ENCODE measurements around the gene HLF. TPM values are rescaled to one million over a fixed set of nuclear protein-coding genes. Genes with fewer than 3 reads are reported as not detected.

HLF gene
- total and polyA plus RNA-seq, 8 donors = 1.6 to 42.4 (median 9.6) TPM

DNA sequence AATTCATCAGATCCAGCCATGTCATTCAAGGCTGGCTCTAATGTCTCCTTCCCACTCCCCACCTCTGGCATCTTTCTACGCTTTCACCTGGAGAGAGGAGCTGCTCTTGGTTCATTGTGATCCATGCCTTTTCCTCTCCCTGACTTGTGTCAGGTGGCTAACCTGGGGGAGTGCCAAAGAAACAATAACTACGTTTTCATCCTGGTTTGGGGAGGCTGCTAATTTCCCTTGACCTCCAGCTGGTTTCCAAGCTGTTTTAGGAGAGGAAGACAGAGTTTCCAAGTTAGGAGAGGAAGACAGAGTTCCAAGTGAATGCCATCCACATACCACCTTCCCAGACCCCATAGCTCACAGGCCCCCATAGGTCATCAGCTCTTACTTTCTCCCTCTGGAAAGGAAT lies 40.0 kb upstream of the HLF start:
- no peak for TF ChIP-seq POLR2A (IDR thresholded peaks at IDR 0.05)
- TF ChIP-seq EP300 (IDR thresholded peaks at IDR 0.05) = no peak
- no peak for TF ChIP-seq POLR2AphosphoS5 (IDR thresholded peaks at IDR 0.05)
- TF ChIP-seq, protein P1, sequence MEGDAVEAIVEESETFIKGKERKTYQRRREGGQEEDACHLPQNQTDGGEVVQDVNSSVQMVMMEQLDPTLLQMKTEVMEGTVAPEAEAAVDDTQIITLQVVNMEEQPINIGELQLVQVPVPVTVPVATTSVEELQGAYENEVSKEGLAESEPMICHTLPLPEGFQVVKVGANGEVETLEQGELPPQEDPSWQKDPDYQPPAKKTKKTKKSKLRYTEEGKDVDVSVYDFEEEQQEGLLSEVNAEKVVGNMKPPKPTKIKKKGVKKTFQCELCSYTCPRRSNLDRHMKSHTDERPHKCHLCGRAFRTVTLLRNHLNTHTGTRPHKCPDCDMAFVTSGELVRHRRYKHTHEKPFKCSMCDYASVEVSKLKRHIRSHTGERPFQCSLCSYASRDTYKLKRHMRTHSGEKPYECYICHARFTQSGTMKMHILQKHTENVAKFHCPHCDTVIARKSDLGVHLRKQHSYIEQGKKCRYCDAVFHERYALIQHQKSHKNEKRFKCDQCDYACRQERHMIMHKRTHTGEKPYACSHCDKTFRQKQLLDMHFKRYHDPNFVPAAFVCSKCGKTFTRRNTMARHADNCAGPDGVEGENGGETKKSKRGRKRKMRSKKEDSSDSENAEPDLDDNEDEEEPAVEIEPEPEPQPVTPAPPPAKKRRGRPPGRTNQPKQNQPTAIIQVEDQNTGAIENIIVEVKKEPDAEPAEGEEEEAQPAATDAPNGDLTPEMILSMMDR (IDR thresholded peaks at IDR 0.05) = no peak
- Histone ChIP-seq H3K4me1 (no peaks in the 10 kb centered on the region), H3K9me3 (no peaks in the 10 kb centered on the region), H3K27ac (no peak overlapping the region), H3K36me3 (no peaks in the 10 kb centered on the region), H3K4me3 (no peak overlapping the region), H3K27me3 (no peaks in the 10 kb centered on the region)
- no peak for DNase-seq
- 51 to 68% (median 56%) methylated on average over 2 of the region's 2 CpGs for WGBS, 5 donors
- intact Hi-C loops (cut with DNase I; ENCODE audit: low total_unique reads) = no loop called here

DNA sequence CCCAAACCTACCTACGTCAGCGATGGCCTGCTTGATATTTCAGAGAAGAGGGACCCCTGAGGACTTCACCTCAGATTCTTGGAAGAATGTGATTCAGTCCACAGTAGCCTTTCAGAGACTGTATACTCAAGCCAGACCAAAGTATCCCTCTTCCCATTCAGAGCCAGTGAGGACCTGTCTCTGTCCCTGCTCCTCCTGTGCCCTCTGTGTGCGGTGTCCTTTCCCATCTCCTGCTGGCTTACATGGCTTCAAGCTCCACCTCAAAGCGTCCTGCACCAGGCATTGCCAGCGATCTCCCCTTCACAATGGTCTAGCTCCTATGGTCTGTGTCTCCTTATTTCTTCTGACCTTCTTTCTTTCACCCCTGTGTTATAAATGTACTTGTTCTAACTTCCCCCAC lies 39.5 kb upstream of the HLF start:
- 81 to 96% (median 92%) methylated on average over 5 of the region's 5 CpGs for WGBS, 5 donors
- no peak for DNase-seq
- Histone ChIP-seq H3K36me3 (no peaks in the 10 kb centered on the region), H3K9me3 (no peaks in the 10 kb centered on the region), H3K27me3 (no peaks in the 10 kb centered on the region), H3K27ac (no peak overlapping the region), H3K4me3 (no peak overlapping the region), H3K4me1 (no peaks in the 10 kb centered on the region)
- intact Hi-C loops (cut with DNase I; ENCODE audit: low total_unique reads) = no loop called here
- TF ChIP-seq POLR2AphosphoS5 (IDR thresholded peaks at IDR 0.05) = no peak
- no peak for TF ChIP-seq POLR2A (IDR thresholded peaks at IDR 0.05)
- TF ChIP-seq, protein P1 (IDR thresholded peaks at IDR 0.05) = no peak
- TF ChIP-seq EP300 (IDR thresholded peaks at IDR 0.05) = no peak

DNA sequence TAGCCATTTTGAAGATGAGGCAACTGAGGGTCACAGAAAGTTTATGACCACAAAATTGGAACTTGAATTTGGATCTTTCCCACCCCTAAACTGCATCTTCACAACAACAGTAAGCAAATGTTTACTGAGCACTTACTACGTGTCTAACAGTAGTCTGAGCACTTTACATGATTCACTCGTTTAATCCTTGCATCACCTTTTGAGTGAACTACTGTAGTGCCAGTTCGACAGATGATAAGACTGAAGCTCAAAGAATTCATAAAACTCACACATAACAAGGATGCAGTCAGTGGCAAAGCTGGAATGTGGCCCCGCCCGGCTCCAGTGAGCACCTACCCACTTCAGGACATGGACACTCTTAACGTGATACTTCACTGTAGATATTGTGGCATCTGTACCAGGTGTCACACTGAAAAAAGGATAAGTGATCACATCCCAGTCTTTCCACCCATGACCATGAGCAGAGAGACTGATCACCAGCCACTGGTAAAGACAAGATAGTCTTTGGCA lies 36.0 kb upstream of the HLF start:
- no peaks in the 10 kb centered on the region for H3K9me3 ChIP-seq
- 71 to 75% (median 73%) methylated on average over 6 of the region's 6 CpGs for whole genome bisulfite sequencing, 5 donors
- H3K27ac ChIP-seq = no peak overlapping the region
- no peak for DNase-seq
- intact Hi-C loops (cut with DNase I; ENCODE audit: low total_unique reads) = no loop called here
- no peaks in the 10 kb centered on the region for H3K4me1 ChIP-seq
- H3K36me3 ChIP-seq = no peaks in the 10 kb centered on the region
- H3K27me3 ChIP-seq = no peaks in the 10 kb centered on the region
- TF ChIP-seq POLR2A (IDR thresholded peaks at IDR 0.05) (no peak), POLR2AphosphoS5 (IDR thresholded peaks at IDR 0.05) (no peak), EP300 (IDR thresholded peaks at IDR 0.05) (no peak)
- TF ChIP-seq, protein P1 (IDR thresholded peaks at IDR 0.05) = no peak
- H3K4me3 ChIP-seq = no peak overlapping the region

DNA sequence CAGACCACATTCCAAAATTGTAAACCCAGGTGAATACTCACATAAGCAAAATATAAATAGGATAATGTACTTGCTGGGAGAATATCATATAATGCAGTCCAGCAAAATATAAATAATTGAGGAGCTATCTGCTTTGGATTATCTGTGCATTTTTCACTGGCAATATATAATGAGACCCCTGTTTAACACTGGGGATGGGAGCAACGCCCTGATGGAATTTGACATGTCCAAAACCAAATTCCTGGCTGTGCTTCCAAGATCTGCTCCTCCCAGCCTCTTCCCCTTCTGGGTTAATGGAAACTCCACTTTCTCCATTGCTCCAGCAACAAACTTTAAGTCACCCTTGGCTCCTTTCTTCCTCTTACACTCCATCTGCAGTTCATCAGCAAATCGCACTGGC lies 35.5 kb upstream of the HLF start:
- WGBS, 5 donors = 66 to 78% (median 74%) methylated on average over 2 of the region's 2 CpGs
- intact Hi-C loops (cut with DNase I; ENCODE audit: low total_unique reads) = no loop called here
- Histone ChIP-seq H3K36me3 (no peaks in the 10 kb centered on the region), H3K4me1 (no peaks in the 10 kb centered on the region), H3K9me3 (no peaks in the 10 kb centered on the region), H3K27me3 (no peaks in the 10 kb centered on the region), H3K4me3 (no peak overlapping the region), H3K27ac (no peak overlapping the region)
- peak in 1 of 2 donors; percentile 15 for DNase-seq
- TF ChIP-seq, protein P1 (IDR thresholded peaks at IDR 0.05) = no peak
- TF ChIP-seq POLR2A (IDR thresholded peaks at IDR 0.05) = no peak
- TF ChIP-seq POLR2AphosphoS5 (IDR thresholded peaks at IDR 0.05) = no peak
- TF ChIP-seq EP300 (IDR thresholded peaks at IDR 0.05) = no peak

Measured in stomach (tissue), 9 donors.